GM19467 (cell line): ENCODE data around the gene C19orf81.

Experiments
- ATAC-seq: cut with Tn5 transposase; IDR thresholded peaks from one replicate; pipeline ENCODE4 v1.9.1; 2021; ENCODE audit warnings: mild to moderate bottlenecking, moderate library complexity; ENCODE audit not compliant: unreplicated experiment

C19orf81 gene

DNA sequence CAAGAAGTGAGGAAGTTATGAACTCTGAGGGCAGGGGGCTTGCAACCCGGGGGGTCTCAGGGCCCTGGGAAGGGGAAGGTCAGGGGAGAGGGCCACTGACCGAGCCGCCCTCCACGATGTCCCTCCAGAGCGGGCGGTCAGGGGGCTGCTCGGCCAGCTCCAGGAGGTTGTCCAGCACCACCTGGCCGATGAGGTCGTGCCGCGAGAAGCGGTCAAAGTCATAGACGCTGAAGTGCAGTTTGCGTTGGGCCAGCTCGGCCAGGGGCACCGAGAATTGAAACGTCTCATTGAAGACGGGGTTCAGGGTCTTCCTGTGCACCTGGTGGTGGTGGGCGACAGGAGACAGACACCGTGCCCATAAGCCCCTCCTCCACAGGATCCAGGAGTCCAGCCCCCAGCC lies 20.1 kb upstream of the C19orf81 start:
- no peak for ATAC-seq

DNA sequence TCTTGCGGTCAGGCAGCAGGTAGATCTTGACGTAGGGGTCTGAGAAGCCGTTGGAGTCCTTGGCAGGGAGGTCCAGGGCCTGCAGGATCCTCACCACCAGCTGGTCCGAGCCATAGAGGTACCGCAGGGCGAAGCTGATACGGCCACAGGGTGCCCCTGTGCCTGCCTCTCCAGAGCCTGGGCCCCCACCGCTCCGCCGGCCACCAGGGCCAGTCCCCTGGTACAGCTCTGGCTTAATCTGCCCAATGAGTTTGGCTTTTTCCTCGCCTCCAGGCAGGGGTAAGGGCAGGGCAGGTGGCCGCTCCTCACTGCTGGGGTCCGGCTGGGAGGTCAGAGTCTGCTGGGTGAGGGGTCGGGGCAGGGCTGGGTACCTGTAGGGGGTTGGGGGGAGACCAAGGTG lies 19.4 kb upstream of the C19orf81 start:
- ATAC-seq = no peak

DNA sequence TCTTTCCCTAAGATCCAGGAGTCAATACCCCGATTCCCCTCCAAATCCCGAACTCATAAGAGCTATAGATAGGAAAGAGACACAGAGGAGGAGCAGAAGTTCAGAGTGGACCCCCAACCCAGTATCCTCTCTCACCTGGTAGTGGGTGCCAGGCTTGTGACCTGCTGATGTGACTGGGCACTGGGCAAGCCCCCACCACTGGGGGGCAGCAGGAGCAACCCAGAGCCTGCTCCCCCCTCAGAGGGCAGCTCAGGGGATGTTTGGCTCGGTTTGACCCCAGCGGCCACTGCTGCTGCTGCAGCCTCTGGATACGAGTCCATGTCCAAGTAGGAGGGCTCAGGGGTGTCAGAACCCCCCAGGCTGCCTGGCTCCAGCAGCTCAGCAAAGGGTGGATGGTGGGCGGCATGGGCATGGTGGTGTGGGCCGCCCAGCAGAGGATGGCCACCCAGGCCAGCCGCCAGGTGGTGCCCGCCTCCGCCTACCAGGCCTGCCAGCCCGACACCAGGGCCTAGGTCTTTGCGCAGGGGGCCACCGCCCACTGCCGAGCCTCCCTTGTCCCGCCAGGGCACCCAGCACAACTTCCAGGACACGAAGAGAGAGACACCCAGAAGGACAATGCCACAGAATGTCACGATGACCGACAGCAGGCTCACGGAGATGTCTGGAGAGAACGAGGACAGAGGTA lies 17.0 kb upstream of the C19orf81 start:
- ATAC-seq = no peak

DNA sequence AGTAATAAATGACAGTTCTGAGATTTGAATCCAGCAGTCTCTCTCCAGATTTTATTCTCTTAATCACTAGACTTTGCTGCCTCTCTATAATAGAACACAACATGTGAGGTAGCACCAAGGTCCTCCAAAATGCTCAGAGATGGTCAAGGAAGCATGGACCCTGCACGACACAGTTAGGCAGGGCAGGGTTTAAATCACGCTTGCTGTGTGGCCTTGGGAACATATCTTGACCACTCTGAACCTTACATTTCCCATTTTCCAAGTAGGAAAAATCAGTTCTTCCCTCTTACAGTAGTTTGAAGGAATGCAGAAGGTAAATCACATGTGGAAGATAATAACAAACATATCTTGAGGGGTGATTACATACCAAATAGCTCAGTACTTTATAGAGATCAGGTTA lies 15.9 kb upstream of the C19orf81 start:
- ATAC-seq = no peak

DNA sequence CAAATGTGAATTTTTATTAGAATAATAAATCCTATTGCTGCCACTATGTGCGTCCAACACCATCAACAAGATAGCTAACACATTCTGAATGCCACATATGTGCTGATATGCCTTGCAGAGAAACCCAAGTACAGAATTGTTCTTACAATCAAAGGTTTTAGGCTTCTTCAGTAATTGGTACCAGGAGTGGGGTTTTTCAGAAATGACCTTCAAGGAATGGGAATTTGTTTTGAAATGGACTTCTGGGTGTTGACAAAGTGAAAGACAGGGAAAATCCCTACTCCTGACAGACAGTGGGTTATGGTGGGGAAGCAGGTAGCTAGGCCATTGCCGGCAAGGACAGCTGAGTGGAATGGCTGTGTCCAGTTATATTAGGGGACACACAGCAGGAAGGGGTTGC lies 15.3 kb upstream of the C19orf81 start:
- ATAC-seq = no peak

DNA sequence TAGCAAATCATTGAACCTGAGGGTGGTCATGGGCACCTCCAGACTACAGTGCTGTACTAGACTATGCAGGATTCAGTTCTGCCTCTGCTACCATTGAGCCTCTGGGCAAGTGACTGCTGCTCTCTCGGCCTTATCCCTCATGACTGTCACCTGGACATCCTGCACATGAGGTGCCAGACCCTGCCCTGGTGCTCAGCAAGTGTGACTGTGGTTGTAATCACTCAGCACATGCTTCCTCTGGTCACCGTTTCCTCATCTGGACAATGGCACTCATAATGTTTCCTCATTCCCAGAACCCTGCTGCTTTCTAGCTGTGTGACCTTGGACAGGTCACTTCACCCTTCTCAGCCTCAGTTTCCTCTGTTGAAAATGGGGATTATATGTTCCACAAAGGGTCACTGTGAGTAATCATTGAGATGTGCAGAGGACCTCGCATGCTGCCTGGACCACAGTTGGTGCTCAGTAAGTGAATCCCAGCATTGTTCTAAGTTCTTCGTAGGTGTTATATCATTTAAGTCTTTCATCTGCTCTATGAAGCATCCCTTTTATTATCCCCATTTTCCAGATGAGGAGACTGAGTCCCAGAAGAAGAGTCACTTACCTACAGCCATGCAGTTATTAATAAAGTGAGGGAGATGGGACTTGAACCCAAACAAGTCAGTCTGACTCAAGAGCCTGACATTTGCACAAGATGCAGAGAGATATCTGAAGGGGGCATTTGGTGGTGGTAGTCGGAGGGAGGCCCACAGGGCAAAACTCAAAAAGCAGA lies 12.7 kb upstream of the C19orf81 start:
- ATAC-seq = no peak

DNA sequence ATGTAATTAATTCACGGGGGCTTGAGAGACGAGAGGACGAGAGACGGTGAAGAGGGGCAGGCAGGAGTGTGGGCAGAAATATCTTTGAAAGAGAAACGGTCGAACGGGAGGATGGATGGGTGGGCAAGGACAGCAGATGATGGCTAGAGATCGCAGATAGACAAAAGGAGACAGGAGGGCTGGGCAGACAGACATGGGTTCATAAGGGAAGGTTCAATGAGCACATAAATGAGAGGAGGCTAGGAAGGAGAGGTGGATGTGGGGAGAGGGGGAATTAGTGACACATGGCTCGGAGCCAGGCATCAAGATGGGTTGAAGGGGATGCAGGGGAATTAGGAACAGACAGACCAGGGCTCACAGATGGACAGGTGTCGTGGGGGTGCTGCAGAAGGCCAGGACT lies 10.6 kb upstream of the C19orf81 start:
- no peak for ATAC-seq

DNA sequence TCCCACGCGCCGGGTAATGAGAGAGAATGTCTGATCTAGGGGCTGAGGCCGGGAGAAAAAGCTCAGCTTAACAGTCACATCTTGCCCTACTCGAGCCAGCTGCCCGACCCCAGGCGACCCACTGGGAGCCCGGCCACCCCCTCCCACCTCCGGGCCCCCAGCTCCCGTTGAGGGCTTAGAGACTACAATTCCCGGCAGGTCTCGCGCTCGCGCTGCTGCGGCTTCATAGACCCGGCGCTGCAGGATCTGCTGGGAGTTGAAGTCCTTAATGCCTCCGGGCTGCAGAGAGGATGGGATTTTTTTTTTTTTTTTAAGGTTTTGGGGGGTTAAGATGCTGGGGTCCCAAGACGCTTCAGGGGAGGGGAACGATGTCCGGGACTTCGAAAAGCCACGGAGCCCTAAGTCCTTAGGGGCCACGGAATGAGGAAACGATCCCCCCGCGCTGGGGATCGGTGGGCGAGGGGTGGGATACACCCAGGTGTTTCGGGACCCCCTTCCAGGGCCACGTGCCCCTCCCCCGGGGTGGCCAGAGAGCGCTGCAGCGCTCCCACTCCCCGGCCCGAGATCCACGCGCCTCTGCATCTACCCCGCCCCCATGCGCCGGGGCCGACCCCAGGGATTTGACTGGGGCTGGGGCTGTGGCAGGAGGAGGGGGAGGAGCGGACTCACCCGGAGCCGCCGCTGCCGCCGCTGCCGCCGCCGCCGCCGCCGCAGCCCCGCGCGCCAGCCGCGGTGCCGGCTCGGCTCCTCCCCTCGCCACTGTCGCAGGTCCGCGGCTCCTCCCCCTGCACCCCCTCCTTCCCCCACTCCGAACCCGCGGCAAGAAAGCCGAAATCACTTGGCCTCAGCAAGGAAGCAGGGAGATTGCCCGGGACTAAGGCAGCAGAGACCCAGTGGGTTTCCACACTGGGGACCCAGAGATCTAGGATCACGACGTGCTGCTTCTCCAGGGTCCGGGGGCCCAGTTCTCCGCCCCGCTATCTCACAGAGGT lies 9.8 kb upstream of the C19orf81 start, which contains the start of gene SYT3:
SYT3 (minus strand) TSS at position 761 of the 992 bp plus-strand sequence. CDS start 2,470 bp downstream, outside the sequence.
- ATAC-seq = no peak

DNA sequence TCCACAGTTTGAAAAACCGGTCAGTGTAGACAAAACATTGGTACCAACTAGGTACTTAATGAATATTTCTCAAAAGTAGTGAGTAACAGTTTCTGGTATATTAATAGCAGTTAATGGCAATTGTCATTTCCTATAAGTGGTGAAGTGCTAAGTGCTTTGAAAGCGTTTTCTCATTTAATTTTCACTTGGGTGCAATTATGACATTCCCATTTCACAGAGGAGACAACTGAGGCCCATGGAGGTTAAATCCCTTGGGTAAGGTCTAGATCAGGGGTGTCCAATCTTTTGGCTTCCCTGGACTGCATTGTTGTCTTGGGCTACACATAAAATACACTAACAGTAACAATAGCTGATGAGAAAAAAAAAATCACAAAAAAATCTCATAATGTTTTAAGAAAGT lies 8.9 kb upstream of the C19orf81 start:
- no peak for ATAC-seq

DNA sequence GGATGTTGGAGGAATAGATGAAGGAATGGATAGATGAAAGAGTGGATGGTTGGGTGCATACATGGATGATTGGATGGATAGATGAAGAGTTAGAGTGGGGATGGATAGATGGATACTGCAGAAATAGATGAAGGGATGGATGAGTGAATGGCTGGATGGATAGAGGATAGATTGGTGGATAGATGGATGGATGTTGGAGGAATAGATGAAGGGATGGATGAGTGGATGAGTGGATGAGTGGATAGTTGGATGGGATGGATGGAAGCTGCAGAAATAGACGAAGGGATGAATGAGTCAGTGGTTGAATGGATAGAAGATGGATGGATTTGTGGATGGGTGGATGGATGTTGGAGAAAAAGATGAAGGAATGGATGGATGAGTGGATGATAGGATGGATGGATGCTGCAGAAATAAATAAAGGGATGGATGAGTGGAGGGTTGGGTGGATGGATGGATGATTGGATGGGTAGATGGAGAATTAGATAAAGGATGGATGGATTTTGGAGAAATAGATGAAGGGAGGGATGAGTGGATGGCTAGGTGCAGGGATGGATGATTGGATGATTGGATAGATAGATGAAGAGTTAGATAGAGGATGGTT lies 4.8 kb upstream of the C19orf81 start:
- ATAC-seq = no peak

DNA sequence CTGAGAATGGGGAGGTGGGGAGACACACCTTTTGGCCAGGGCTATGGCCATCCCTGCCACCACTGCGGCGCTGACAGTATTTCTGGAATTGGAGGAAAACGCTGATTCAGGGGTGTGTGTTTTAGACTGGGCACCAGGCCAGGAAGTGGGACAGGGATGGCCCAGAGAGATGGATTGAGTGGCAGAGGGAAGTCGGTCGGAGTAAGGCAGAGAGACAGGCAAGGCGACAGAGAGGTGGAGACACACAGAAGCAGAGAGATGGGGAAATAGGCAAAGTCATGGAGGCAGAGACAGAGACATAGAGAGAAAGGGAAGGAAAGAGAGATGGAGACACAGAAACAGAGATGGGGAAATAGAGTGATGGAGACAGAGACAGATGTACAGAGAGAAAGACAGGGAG lies 4.1 kb upstream of the C19orf81 start:
- no peak for ATAC-seq

DNA sequence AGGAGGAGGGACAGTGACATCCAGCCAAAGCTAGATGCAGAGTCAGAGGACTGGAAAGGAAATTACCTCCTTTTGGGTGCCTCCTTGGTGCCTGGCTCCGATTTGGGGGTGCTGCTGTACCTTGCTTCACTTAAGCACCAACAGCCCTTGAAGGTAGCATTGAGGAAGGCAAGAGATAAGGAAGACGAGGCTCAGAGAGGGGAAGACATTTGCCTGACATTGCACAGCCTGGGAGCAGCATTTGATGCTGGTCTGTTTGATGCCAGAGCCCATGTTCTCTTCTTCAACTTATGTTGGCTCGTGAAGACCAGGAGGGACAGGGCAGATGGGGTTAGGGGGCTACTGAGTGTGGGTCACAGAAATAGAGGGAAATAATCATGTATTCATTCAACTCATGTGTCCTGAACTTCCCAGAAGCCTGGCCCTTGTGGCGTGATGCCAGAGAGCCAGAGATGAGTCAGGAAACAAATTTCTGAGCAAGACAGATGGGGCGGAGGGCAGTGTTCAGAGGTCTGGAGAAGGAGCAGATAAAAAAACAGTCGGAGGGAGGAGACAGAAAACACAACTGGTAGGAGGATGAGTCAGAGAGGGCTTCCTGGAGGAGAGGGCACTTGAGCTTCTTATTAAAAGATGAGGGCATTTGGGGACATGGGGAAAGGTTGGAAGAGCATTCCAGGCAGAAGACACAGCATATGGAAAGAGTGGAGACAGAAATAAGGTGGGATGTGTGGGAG lies 3.0 kb upstream of the C19orf81 start:
- no peak for ATAC-seq

DNA sequence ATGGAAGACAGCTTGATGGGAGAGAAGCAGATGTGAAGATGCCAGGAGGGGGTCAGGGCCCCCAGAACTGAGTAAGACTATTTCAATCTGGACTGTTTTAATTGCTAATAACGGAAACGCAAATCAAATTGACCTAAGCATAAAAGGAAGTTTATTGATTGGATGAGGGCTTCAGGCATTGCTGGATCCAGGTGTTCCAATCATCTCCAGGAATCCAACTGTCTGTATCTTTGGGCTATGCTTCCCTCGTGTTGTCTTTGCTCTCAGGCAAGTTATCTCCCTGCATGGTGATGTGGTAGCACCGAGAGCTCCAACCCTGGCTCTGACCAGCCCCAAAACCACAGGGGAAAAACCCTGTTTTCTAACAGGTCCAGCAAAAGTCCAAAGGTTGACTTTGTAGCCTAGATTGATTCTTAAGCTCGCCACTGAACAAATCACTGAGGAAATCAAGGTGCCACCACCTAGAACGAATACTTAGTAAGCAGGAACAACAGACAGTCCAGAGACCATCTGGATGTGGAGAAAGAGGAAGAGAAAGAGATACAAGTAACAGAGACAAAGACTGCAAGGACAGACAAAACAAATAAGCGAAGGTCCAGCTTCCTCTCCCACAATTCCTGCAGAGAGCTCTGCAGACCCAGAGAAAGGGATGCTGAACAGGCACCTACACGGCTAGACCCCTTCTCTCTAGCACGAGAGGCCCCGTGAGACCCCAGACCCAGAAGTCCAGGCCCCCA lies 1.2 kb upstream of the C19orf81 start:
- ATAC-seq = no peak

DNA sequence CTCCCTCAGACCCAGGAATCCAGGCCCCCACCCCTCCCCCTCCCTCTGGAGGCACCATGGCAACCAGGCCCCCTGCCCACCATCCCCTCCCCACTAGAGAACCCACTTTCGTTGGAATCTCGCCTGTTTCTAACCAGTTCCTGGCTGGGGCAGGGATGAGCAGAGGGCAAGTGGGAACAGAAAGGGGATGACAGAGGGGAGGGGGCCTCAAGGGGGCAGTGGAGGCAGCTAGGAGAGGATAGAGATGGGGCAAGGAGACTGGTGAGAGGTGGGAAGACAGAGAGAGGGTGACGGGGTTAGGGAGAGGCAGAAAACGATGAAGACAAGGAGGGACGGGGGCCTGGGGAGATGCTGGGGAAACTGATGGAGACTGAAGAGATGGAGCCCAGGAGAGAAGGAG lies 586 bp upstream of the C19orf81 start:
- no peak for ATAC-seq

DNA sequence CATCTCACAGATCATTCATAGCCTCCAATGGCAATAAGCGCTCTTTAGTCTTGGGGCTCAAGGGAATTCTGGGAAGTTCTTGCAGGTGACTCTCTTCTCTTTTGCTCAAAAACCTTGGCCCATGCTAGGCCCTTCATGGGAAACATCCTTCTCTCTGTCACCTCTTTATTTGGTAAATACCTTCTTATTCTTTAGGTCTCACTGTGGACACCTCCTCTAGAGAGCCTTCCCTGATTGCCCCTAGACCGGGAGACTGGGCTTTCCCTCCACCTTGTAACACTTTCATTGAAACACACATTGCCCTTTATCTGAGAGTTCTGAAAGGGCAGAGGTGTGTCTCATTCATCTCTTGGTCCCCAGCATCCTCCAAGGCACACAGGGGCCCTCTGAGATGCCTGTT lies 1.9 kb downstream of the C19orf81 start:
- ATAC-seq = no peak

DNA sequence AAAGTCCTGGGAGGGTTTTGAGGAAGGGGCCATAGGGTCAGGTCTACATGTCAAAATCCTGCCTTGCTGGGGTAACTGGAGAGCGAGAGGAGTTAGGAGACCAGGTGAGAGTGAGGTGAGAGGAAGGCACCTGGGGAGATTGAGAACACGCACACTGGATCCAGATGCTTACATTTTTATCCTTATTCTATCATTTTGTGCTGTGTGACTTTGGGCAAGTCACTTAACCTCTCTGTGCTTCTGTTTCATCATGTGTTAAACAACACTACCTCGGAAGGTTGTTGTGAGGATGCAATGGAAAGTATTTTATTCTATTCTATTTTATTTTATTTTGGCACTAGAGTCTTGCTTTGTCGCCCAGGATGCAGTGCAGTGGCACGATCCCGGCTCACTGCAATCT lies 3.5 kb downstream of the C19orf81 start:
- no peak for ATAC-seq

DNA sequence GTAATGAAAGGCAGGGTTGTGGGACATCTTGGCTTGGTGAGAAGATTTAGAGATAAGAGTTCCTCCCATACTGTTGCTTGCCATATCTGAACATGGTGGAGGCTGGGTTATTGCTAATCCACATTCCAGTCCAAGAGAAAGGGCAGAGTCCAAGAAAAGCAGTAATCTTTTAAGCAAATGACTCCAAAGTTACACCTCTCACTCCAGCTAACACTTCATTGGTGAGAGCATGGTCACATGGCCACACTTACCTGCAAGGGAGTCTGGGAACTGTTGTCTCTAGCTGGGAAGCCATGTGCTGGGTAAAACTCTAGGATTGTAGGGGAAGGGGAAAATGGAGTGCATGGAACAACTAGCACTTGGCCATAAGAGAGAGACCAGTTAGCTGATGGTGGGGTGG lies 5.6 kb downstream of the C19orf81 start:
- no peak for ATAC-seq

DNA sequence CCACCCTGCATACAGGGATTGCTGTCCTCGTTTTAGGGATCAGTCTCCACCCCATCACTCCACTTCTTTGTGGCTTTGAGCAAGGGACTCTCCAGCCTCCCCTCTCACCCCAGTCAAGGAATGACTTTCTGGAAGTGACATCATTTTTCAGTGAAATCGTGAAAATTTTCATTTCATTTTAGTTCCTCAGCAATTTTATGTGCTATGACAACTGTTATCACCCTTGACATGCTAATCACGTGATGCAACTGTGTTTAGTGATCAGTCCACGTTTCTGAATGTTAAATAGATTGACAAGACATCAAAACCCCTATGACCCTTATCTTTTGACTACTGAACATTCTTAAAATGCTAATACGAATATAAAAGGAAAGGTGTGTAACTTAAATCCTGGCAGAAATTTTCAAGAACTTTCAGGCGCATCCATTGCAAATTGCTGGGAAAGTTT lies 8.0 kb downstream of the C19orf81 start:
- ATAC-seq = no peak

DNA sequence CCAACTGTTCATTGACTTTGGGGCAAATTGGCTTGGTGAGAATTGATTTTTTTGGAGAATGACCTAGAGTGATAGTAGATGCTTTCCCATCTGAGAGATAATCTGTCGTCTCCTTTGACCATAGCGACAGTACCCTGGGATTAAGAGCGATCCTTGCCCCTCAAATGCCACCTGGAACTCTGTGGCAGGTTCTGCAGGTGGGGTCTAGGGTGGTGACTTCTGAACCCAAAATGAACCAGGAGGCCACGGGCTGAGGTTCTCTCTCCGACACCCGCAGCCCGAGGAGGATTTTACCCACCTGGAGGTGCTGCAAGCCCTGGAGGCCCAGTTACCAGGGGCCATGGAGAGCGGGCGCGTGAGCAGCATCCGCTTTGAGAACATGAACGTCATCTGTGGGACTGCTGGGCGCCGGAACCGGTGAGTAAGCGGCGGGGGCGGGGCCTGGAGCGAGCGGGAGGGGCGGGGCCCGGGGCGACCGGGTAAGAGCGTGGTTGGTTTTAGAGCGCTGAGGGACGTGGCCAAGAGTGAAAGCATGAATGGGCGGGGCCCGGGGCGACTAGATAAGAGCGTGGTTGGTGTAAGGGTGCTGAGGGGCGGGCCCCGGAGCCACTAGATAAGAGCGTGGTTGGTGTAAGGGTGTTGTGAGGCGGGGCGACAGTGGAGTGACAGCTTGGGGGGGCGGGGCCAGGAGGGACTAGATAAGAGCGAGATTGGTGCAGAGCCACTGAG lies 8.6 kb downstream of the C19orf81 start:
- no peak for ATAC-seq
